Fibroblast of skin of left biceps (primary cell): ENCODE data around the gene PHLDB2.

ENCODE experiments used
- DNase-seq, 2 experiments: peaks; one replicate each; pipeline ENCODE4 v3.0.0-alpha.2; 2013; ENCODE audit warnings: low read depth in 2 of 2

Gene PHLDB2

GRCh38 chr3:111882194-111882593 is 23.1 kb downstream of the PHLDB2 start:
- no peak for DNase-seq

GRCh38 chr3:111882799-111883198 is 23.7 kb downstream of the PHLDB2 start:
- DNase-seq = no peak

DNA sequence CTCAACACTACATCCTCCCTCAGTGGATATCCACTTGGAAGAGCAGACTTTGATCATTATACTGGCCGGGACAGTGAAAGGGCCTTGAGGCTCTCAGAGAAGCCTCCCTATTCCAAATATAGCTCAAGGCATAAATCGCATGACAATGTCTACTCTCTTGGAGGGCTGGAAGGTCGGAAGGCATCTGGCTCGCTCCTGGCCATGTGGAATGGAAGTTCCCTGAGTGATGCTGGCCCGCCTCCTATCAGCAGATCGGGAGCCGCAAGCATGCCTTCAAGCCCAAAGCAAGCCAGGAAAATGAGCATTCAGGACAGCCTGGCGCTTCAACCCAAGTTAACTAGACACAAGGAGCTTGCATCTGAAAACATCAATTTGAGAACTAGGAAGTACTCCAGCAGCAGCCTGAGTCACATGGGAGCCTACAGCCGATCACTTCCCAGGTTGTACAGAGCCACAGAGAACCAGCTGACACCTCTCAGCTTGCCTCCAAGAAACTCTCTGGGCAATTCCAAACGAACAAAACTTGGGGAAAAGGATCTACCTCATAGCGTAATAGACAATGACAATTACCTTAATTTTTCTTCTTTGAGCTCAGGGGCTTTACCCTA is 25.4 kb downstream of the PHLDB2 start:
- no peak for DNase-seq

GRCh38 chr3:111885578-111885977 is 26.5 kb downstream of the PHLDB2 start:
- no peak for DNase-seq

GRCh38 chr3:111890051-111890580 is 31.1 kb downstream of the PHLDB2 start:
- DNase-seq = no peak

GRCh38 chr3:111892070-111892469 is 33.0 kb downstream of the PHLDB2 start:
- no peak for DNase-seq

DNA sequence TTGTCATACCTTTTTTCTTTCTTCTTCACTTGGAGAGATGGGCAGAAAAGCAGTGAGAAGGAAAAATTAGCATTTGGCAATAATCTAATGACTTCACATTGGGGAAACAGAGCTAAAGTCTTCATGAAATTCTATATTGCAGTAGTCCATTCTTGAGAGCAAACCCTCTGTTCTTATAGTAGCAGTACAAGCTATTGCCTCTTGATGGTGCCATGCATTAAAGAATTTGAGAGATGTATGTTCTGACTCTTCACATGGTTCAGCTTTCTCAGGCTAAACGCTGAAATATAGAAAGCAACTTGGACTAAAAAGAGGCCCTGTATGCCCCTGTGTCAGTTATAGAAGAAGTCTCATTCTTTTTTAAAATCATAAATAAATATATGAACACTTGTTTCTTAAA is 36.0 kb downstream of the PHLDB2 start:
- no peak for DNase-seq

DNA sequence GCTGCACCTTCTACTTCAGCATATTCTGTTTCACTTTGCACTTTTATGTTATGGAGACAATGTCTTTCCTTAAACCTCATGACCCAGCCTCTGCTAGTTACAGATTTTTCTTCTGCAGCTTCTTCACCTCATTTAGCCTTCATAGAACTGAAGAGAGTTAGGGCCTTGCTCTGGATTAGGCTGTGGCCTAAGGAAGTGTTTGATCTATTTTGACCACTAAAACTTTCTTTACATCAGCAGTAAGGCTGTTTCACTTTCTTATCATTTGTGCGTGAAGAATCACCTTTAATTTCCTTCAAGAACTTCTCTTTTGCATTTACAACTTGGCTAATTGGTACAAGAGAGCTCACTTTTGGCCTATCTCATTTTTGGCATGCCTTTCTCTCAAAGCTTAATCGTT is 40.9 kb downstream of the PHLDB2 start:
- DNase-seq = no peak

DNA sequence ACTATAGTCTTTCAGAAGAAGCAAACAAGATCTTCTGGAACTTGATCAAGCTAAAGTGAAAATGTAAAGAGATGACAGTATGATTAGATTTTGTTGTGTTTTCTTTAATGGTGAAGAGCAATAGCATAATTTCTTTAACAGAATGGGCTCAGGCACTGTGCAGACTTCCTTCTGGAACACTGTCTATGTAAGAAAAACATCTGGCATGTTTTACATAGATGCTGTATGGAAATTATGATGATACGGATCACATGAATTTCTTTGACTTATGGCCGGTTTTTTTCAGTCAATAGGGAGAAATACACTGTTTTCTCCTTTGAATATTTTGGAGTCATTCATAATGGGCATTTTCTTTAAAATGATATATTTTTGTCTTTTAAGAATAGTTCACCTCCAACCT is 42.6 kb downstream of the PHLDB2 start:
- DNase-seq = no peak

DNA sequence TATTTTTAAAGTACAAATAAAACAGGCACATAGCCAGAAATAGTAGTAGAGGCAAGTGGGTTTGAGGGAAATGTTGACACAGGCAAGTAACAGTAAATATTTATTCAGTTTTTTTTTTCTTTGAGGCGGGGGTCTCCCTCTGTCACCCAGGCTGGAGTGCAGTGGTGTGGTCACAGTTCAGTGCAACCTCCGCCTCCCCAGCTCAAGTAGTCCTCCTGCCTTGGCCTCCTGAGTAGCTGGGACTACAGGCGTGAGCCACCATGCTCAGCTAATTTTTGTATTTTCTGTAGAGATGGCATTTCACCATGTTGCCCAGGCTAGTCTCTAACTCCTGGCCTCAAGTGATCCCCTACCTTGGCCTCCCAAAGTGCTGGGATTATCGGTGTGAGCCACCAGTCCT is 43.5 kb downstream of the PHLDB2 start:
- DNase-seq = no peak

- peak; percentile 53 to 56 for DNase-seq
Observed at GRCh38 chr3:111903067-111903511, 44.0 kb downstream of the PHLDB2 start.

DNA sequence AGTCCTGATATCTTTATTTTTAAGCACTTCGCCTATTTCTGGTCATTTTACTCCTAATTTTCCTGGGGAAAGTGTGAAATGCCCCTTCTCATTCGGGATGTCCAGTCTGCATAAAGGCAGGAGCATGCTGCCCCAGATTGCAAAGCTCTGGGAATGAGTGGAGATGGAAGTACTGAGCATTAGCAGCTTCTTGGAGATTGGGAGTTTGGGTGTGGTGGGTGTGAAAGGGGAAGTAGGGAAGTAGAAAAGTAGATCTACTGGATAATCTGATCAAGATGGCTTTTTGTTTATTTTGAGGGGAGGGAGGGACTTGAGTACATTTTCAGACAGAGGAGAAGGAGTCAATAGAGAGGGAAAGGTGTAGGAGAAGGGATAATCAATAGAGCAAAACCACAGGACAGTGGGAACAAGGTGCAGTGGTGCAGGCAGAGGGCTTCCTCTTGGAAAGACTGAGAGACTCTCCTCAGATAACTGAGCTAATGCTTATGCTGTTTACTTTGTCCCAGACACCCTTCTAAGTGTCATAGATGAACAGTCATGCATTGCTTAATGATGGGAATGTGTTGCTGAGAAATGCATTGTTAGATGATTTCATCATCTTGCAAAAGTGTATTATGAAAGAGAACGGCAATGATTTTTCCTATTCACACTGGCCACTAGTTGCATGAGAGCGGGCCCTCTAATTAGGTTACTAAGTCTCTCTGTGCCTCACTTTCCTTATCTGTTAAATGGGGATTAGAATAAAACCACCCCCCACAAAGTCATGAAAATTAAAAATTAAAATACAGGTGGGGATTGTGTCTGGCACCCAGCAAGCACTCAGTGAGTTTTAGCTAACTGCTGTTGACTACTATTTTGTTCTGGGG is 45.5 kb downstream of the PHLDB2 start:
- peak; percentile 88 to 91 for DNase-seq

DNA sequence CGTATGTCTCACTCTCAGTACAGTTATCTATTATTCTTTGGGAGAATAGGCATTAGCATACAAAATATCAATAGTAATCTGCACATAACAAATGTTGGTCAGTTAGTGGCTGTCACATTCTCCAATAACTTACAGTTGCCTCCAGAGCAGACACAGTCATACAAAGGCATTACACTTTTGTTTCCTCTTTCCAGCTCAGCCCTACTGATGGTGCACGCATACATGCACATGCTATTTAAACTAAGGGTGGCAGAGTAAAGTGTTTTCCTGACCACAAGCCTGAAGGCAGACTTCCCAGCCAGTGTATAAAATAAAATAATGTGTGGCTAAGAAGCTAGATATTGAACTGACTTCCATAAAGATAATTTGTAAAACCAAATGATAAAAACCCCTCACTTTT is 47.6 kb downstream of the PHLDB2 start:
- no peak for DNase-seq

DNA sequence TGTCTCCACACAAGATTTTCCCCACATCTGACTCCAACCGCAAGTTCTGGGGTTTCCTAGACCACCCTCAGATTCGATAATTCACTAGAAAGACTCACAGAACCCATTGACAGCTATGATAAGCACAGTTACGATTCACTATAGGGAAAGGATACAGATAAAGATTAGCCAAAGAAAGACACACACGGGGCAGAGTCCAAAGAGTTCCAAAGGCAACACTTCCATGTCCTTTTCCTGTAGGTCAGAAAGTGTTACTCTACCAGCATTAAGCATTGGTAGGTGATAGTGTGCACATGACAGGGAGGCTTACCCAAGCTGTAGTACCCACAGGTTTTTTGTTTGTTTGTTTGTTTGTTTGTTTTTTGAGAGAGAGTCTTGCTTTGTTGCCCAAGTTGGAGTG is 48.1 kb downstream of the PHLDB2 start:
- no peak for DNase-seq

GRCh38 chr3:111910806-111911205 is 51.7 kb downstream of the PHLDB2 start:
- peak; percentile 68 to 69 for DNase-seq

DNA sequence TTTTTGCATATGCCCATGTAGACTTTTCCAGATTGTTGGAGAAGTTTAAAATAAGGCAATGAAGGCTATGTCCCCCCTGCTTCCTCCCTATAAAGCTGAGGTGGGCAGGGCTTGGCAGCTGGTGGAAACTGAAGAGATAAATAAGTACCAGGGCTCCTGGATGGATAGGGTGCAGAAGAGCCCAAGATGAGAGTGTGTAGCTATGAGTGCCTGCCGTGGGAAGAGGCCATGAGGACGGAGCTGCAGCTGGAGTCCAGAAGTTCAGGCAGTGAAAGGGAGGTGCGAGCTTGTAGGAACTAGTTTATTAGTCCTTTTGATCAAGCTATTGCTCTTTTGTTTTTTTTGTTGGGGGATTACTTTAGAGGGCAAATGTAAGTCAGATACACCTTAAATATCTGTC is 52.4 kb downstream of the PHLDB2 start:
- no peak for DNase-seq

- no peak for DNase-seq
Observed at GRCh38 chr3:111913163-111913763, 54.2 kb downstream of the PHLDB2 start.

GRCh38 chr3:111915905-111916304 is 56.8 kb downstream of the PHLDB2 start:
- peak; percentile 62 to 67 for DNase-seq

GRCh38 chr3:111917300-111917699 is 58.2 kb downstream of the PHLDB2 start:
- no peak for DNase-seq

- no peak for DNase-seq
Observed at GRCh38 chr3:111919370-111920065, 60.5 kb downstream of the PHLDB2 start.

- DNase-seq = no peak
Observed at GRCh38 chr3:111921181-111921580, 62.1 kb downstream of the PHLDB2 start.
